Stimulated activated CD4-positive, alpha-beta T cell treated with anti-CD3 and anti-CD28 coated beads, Interleukin-15, amount 100 ng/mL, for 48 hours (primary cell): Measurements from ENCODE around the gene TASOR2.

ENCODE experiments used
- DNase-seq, 2 donors: peaks; one replicate each; pipeline ENCODE4 v3.0.0-alpha.2; 2020; ENCODE audit warnings: low read depth in 2 of 2

Gene TASOR2

GRCh38 chr10:5684971-5685763, 529 bp downstream of the TASOR2 start:
- peak; percentile 49 to 70 for DNase-seq

- no peak for DNase-seq
These were observed 1.2 kb downstream of the TASOR2 start for GRCh38 chr10:5685764-5686240.

GRCh38 chr10:5688587-5688986, 3.9 kb downstream of the TASOR2 start:
- no peak for DNase-seq

GRCh38 chr10:5691786-5692185, 7.1 kb downstream of the TASOR2 start:
- no peak for DNase-seq

GRCh38 chr10:5692461-5693358, 8.1 kb downstream of the TASOR2 start:
- DNase-seq, result peak; percentile 36 to 63

GRCh38 chr10:5694573-5694972, 9.9 kb downstream of the TASOR2 start:
- DNase-seq, result no peak

GRCh38 chr10:5697342-5697741, 12.7 kb downstream of the TASOR2 start:
- no peak for DNase-seq

GRCh38 chr10:5698062-5698461, 13.4 kb downstream of the TASOR2 start:
- DNase-seq, result no peak

GRCh38 chr10:5708356-5708755, 23.7 kb downstream of the TASOR2 start:
- no peak for DNase-seq

GRCh38 chr10:5709865-5710264, 25.2 kb downstream of the TASOR2 start:
- no peak for DNase-seq

- DNase-seq, result no peak
These were observed 26.2 kb downstream of the TASOR2 start for GRCh38 chr10:5710859-5711258.

GRCh38 chr10:5711642-5712041, 27.0 kb downstream of the TASOR2 start:
- no peak for DNase-seq

- DNase-seq, result no peak
These were observed 34.9 kb downstream of the TASOR2 start for GRCh38 chr10:5719546-5719945.

GRCh38 chr10:5720182-5720581, 35.5 kb downstream of the TASOR2 start:
- DNase-seq, result no peak

- no peak for DNase-seq
These were observed 39.1 kb downstream of the TASOR2 start for GRCh38 chr10:5723692-5724091.

GRCh38 chr10:5730766-5731165, 46.1 kb downstream of the TASOR2 start:
- DNase-seq, result no peak

GRCh38 chr10:5731559-5731958, 46.9 kb downstream of the TASOR2 start:
- no peak for DNase-seq

- no peak for DNase-seq
These were observed 47.5 kb downstream of the TASOR2 start for GRCh38 chr10:5732141-5732540.
